Bronchial epithelial cell (primary cell): ENCODE results near the gene TMCC1. TPM values are rescaled to one million over a fixed set of nuclear protein-coding genes. Genes with fewer than 3 reads are reported as not detected.
"Not testable (repeated sequence)": the region's sequence is repeated elsewhere in the genome, so short reads cannot be mapped to it uniquely, and the experiment has no call there.

Experiments used
- DNase-seq: peaks from one replicate; pipeline ENCODE4 v3.0.0-alpha.2; 2010; ENCODE audit warnings: low read depth
- FAIRE-seq: peaks from 2 replicates; lab custom pipeline; 2011; peaks lifted over from hg19 to GRCh38; lab: Jason Lieb, UNC
- H3K27me3 ChIP-seq: 2 replicates; pipeline ENCODE4 v1.5.1; 2011; ENCODE audit warnings: low read length; ENCODE audit not compliant: control insufficient read depth, insufficient read depth
- H3K36me3 ChIP-seq: 2 replicates; pipeline ENCODE4 v1.5.1; 2011; ENCODE audit warnings: low read length; ENCODE audit not compliant: control insufficient read depth, insufficient read depth
- H3K4me3 ChIP-seq: 2 replicates; pipeline ENCODE4 v1.5.1; 2011; ENCODE audit warnings: mild to moderate bottlenecking, low read depth, low read length, control low read depth
- CTCF ChIP-seq: IDR thresholded peaks from 2 replicates; pipeline ENCODE4 v1.5.1; 2011; ENCODE audit warnings: mild to moderate bottlenecking, moderate library complexity, low read length, control low read depth, inconsistent platforms; ENCODE audit not compliant: insufficient read depth, severe bottlenecking
- total RNA-seq: library from RNA; depleted of rRNA; stranded (reverse); fragments of >200 nt; gene quantifications from 2 replicates; pipeline ENCODE4 v1.2.1, GENCODE V29; 2014

TMCC1 gene
- total RNA-seq, 1 donor from 2014 or later: 18.2 TPM

GRCh38 chr3:129614435-129614834 lies 279.1 kb downstream of the TMCC1 start:
- DNase-seq (no peak), FAIRE-seq (no peak)
- no peaks in the 10 kb centered on the region for H3K27me3 ChIP-seq
- no peak overlapping the region for H3K4me3 ChIP-seq
- no peaks in the 10 kb centered on the region for H3K36me3 ChIP-seq
- no peak for TF ChIP-seq CTCF

- DNase-seq (no peak), FAIRE-seq (no peak)
- no peak for TF ChIP-seq CTCF
- Histone ChIP-seq H3K4me3 (no peak overlapping the region), H3K36me3 (no peaks in the 10 kb centered on the region), H3K27me3 (no peaks in the 10 kb centered on the region)
Measured at GRCh38 chr3:129613367-129613740, 280.2 kb downstream of the TMCC1 start.

- TF ChIP-seq CTCF: no peak
- DNase-seq (no peak), FAIRE-seq (no peak)
- H3K36me3 ChIP-seq: no peaks in the 10 kb centered on the region
- H3K27me3 ChIP-seq: no peaks in the 10 kb centered on the region
- no peak overlapping the region for H3K4me3 ChIP-seq
Measured at GRCh38 chr3:129612534-129613366, 280.8 kb downstream of the TMCC1 start.

GRCh38 chr3:129611812-129612533 lies 281.5 kb downstream of the TMCC1 start:
- Histone ChIP-seq H3K4me3 (no peak overlapping the region), H3K27me3 (no peaks in the 10 kb centered on the region), H3K36me3 (no peaks in the 10 kb centered on the region)
- no peak for DNase-seq
- no peak for FAIRE-seq
- no peak for TF ChIP-seq CTCF

- Histone ChIP-seq H3K27me3 (no peaks in the 10 kb centered on the region), H3K36me3 (no peaks in the 10 kb centered on the region), H3K4me3 (no peak overlapping the region)
- no peak for DNase-seq
- no peak for FAIRE-seq
- no peak for TF ChIP-seq CTCF
Measured at GRCh38 chr3:129611446-129611800, 282.1 kb downstream of the TMCC1 start.

GRCh38 chr3:129610794-129611445 lies 282.6 kb downstream of the TMCC1 start:
- not testable (repeated sequence) for H3K36me3 ChIP-seq, FAIRE-seq, H3K27me3 ChIP-seq, DNase-seq, H3K4me3 ChIP-seq
